GM19452 (cell line): ENCODE measurements around the gene SALL1.
A peak's percentile ranks its signal among the peaks of the same experiment; 100 is the strongest.

Experiments used
- ATAC-seq: cut with Tn5 transposase; IDR thresholded peaks from one replicate; pipeline ENCODE4 v1.9.1; 2021; ENCODE audit not compliant: unreplicated experiment

SALL1 gene

DNA sequence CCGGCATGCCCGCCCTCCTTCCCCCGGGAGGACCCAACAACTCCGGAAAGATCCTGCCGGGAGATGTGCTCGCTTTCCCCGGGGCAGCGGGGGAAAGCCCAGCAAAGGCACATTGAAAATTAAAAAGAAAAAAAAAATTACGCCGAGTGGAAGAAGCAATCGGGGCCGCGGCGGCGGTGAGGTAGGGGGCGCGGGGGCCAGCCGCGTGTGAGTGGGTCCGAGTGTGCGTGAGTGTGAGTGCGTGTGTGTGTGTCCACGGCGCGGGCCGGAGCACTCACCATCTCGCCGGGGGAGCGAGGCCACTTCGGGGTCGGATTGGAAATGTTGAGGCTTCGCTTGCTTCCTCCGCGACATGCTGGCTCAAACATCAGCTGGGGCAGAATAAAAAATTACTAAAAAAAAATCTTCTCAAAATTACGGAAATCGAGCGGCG is at the start of gene SALL1:
TSS of gene SALL1 (minus strand) at position 383 of the 433 bp plus-strand sequence. CDS start at position 354, 29 bp downstream.
- ATAC-seq, result no peak

DNA sequence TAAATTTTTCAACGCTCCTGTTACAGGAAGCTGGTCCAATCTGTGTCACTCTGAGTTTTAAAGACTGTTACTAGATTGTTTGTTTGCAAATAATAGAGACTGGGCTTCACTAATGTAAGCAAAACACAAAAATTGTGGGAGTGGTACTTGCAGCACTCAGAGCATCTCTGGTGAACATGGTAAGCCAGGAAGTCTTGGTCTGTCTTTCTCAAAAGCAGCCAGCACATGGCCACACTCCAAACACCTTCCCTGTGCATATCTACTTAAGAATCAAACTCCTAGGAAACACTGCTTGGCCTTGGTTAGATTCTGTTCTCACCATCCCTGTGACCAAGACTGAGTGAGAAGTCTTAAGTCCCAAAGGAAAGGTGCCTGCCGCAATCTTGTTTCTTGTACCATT is 49.7 kb upstream of the SALL1 start:
- no peak for ATAC-seq

DNA sequence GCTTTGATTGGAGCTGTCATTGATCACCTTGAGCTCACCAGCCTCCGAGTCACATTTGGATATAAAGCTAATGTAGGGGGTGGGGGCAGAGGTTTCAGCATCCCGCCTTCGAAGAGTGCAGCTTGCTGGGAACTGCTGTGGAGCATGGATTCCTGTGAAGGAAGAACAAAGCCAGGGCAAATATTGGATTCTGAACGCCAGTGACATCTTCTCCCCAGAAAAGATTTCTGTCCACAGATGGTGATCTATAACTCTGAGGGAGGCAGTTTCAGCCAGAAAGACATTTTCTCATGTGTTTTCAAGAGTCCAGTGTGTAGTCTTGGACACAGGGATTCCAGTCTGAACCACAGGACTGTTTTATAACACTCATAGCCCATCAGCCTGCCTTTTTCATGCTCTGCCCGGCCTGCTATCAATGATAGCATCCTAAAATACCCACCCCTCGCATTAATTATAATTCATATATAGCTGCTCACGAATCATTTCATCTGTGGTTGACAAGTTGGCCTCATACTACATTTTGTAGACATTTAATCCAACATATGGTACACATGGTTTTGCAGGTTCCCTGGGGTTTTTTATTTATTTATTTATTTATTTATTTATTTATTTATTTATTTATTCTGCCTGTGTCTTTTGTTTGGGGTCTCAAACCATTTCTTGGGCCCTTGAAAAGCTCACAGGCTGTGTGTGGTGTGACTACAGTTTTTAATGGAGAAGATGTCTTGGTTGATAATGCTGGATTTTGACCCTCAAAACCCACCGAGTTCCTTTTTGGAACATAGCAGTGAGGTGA is 47.1 kb upstream of the SALL1 start:
- ATAC-seq, result no peak

DNA sequence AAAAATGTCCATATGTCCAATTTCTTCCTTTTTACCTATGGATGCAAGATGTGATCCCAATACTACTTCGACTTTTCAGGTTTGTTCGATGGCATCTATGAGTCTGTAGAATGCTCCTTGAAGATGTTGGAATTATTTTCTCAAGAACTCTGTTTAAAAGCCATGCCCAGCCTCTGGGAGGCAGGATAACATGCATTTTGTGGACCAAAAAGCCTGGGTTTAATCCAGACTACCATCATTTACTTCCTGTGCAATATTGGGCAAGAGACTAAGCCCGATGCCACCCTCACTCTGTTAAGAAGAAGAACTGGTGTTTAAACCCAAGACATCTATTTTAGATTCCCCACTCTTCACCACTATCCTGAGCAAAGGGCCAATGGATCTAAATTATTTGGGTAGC is 42.8 kb upstream of the SALL1 start:
- no peak for ATAC-seq

DNA sequence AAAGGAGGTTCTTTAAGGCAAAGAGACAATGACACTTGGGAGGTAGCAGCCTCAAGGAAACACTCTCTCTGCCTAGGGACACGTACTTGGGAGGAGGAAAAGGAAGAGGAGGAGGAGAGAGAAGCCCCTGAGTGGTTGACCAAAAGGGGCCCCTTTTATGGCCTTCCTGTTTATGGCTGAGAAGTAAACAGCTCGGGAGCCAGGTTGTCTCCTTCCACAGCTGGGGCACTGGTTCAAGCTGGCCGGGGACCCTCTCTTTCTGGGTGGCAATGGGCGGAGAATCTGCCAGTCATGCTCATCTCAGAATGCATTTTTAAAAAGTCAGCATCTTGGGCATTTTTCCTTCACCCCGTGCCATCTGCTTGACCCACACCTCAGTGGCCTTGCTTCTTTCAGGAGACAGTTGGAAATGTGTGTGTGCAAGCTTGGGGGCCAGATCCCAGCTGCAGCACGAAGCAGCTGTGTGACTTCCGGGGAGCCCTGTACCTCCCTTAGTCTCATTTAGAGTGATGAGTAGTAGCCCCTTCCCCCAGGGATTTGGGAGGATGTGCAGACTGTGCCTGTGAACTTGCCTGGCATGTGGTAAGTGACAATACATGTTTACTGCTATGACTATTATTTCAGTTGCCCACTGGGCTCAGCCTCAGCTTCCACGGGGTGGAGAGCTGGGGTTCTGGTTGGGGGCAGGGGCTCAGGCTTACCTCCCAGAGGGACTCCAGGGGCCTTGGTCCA is 33.8 kb upstream of the SALL1 start:
- peak; percentile 70 for ATAC-seq

DNA sequence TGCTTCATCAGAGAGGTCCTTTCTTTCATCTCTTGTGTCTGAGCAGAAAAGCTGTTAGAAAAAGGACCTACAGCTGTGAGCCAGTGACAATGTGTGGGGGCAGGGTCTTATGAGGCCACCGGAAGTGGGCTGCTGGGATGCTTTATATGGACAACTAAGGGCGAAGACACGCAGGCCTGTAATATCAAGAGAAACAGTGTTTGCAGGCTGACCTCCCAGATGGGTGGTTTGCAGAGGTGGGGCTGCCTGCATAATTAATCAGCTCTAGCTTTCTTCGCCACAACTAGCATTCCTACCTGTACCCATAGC is 30.4 kb upstream of the SALL1 start:
- ATAC-seq, result no peak

DNA sequence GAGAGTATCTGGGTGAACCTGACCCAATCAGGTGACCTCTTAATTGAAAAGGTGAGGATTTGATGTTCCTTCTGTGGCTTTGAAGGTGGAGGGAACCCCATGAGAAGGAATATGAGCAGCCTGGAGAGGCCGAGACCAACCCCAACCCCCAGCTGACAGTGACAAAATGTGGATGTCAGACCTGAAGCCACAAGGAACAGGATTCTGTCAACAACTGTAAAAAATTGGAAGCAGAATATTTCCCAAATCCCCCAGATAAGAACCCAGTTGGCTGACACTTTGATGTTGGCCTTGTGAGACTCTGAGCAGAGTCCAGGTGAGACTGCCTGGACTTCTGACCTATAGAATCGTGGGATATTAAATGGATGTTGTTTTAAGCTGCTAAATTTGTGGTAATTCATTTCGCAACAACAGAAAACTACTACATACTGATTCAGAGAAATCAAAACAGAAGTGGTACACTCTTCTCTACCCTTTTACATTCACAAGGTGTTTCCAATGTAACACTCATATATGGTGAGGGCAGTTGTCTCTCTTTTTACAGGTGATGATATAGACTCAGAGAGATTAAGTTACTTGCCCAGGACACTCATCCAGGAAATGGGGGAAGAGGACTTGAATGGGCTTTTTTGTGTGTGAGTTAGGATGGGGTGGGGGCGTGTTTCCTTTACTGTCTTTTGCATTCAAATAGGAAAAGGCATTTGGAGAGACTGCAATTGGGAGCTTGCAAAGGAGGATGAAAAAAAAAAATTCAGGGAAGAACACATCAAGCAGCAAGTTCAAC is 29.8 kb upstream of the SALL1 start:
- no peak for ATAC-seq

DNA sequence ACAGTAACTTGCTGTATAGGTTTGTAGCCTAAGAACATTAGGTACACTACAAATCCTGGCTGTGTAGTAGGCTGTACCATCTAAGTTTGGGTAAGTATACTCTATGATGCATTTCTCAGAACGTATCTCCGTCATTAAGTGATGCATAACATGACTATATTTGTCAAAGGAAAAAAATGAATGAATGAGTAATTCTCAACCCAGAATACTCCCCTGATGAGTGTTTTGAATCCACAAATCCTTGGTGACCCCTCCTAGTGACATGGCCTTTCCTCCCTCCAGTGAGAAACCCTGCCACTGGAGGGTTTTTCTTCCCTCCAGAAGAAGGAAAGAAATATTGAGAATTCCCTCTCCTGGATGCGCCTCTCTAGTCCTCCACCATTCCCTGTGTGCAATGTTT is 24.0 kb upstream of the SALL1 start:
- no peak for ATAC-seq

DNA sequence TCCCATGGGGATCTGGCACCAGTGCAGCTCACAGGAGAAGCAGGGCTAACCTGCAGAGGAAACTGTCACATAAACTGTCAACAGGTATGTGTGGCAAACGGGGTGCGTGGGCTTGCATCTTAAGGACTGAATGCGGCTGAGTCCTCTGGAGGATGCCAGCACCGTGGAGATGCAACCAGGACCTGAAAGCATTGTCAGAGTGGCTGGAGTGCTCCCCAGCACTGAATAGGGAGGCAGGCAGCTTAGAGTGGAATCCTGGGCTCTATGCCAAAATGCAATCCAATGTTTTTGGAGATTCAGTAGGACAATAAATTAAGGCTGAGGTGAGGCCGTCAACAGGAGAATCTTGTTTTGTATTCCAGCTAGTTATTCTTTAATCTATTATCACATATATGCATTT is 21.3 kb upstream of the SALL1 start:
- no peak for ATAC-seq

DNA sequence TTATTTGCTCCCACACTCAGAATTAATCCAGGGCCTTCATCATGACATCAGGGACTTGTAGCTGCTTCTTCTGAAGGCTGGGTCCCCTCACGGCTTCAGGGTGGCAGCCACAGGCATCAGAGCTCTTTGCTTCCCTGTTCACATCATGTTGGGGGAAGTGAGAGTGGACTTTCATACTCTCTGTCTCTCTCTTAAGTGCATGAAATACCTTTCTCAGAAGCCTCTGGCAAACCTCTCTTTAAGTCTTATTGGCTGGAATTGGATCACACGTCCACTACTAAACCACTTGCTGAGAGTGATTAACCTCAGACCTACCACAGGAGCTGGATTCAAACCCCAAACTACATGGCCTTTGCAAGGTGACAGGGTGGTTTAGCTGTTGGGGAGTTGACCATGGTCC is 17.7 kb upstream of the SALL1 start:
- ATAC-seq, result no peak

DNA sequence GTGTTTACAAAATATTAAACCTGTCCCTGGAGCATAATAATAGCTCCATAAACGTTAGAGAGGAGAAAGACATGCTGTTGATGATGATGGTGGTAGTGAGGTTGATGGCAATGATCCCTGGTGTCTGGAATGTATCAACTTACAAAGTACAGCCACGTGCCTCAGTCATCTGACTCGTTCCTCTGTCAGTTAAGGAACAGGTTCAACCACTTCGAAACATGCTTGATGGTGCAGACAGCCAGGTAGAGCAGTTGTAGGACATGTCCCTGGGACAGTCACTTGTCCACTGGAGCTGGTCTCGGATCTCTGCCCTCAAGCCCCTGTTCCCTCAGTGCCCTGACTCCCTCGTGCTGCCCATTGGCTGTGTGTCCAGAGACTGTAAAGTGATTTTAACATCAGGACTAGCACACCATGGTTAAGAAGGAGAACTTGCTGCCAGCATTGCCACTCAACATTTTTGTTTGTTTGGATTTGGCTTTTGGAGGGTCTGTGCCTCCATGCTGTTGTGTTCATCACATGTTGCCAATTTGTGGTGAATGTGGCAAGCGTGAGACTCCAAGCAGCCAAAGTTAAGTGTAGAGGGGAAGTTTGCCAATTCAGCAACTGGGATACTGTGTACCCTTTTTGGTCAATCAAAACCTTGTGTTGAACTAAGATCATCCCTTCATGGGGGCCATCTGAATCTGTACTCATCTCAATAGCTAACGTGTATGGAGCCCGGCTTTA is 16.3 kb upstream of the SALL1 start:
- ATAC-seq, result no peak

DNA sequence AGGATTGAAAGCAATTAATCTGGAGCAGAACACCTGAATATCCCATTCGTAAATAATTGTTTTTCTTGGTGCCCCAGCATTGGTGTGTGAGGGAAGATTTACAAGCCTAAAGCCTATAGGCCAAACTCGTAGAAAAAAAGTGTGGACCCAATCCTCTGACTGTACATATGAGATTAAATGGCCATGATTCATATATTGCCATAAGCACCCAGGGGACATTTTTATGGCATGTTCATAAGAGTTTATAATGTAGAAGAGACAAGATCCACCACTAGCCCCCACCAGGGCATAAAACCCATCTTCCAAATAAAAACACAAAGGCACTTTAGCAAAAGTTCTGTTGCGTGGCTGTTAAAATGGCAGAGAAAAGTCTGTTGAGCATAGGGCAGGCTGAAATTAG is 15.5 kb upstream of the SALL1 start:
- ATAC-seq, result no peak

DNA sequence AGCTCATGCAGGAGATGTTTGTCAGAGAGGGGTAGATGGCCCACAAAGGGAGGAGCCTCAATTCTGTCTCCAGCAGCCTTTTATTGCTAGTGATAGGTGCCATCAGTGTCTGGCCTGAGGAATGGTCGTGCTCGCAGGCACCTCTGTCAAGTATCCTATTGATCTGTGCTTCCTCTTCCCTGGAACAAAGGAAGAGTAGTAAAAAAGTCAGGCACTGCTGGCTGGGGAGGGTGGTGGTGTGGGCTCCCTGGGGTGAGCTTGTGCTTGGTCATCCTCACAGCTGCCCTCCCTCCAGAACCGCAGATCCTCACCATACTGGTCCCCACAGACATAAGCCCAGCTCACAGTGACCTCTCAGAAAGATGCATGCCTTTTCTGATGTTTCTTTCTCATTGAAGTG is 15.0 kb upstream of the SALL1 start:
- ATAC-seq, result no peak

DNA sequence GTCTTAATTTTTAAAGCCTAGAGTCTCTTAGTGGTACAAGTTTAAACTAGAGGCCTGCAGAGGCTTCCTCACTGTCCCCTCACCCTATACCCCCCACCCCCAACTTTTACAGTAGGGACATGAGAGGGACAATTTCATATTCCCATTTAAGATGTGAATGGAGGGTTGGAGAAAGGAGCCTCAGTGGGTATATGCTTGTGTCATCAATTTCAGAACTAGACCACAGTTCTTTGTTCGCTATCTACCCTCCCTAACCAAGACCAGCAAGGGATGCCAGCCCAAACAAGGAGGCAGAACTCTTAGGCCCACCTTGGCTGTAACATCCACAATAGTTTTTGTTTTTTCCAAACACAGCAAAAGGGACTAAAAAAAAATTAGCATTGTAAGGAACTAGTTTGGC is 14.0 kb upstream of the SALL1 start:
- ATAC-seq, result no peak

DNA sequence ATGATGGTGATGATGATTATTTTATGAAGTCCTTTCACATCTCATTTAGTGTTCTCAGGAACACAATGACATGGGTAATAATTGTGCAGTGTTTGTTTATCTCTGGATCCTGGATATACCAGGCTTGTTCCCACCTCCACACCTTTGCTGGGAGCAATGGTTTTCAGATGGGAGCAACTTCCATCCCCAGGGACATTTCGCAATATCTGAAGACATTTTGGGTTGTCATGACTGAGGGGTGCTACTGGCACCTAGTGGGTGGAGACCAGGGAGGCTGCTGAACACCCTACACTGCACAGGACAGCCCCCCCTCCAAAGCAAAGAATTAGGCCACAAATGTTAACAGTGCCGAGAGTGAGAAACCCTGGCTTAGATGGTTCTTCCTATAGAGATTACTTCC is 13.5 kb upstream of the SALL1 start:
- no peak for ATAC-seq

DNA sequence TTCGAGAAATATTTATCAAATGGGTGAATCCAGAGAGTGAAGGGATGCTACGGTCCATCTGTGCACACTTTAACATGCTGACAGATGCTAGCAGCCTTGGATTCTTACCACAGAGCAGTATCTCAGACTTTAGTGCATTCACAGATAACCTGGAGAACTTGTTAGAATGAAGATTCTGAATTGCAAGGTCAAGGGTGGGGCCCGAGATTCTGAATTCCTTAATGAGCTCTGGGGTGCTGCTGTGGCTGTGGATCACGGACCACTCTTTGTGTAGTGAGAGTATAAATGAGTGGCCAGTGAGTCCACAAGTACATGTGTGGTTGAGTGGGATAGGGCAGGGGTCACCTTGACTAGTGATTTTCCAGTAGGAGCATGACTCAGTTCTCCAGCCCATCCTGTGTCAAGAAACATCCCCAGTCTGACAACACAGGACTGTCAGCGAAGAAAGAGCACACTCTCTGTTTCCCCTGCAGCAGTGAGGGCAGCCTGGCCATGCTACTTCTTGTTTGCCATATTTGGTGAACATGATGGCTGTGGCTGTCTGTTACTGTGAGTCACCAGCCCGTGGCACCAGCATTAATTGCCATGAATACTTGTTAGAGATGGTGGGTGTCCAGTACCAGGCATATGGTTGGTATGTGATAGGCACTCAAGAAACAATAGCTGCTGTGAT is 13.0 kb upstream of the SALL1 start:
- no peak for ATAC-seq

DNA sequence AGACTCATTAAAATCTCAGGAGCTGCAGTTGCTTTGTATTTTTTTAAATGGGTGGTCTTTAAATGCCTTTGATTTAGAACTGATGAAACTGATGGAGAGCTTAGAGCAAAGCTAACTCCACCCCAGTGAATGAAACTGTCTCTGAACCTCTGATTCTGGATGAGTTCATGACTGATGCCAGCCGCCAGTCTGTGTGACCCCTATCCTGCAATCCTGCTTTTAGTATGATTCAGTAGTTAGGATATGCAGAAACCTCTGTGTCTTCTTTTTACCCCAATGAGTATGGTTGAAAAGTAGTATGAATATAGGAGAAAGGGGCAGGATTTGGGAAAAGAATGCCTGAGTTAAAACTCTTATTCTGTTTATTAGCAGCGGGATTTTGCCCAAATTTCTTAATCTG is 12.3 kb upstream of the SALL1 start:
- ATAC-seq, result no peak

DNA sequence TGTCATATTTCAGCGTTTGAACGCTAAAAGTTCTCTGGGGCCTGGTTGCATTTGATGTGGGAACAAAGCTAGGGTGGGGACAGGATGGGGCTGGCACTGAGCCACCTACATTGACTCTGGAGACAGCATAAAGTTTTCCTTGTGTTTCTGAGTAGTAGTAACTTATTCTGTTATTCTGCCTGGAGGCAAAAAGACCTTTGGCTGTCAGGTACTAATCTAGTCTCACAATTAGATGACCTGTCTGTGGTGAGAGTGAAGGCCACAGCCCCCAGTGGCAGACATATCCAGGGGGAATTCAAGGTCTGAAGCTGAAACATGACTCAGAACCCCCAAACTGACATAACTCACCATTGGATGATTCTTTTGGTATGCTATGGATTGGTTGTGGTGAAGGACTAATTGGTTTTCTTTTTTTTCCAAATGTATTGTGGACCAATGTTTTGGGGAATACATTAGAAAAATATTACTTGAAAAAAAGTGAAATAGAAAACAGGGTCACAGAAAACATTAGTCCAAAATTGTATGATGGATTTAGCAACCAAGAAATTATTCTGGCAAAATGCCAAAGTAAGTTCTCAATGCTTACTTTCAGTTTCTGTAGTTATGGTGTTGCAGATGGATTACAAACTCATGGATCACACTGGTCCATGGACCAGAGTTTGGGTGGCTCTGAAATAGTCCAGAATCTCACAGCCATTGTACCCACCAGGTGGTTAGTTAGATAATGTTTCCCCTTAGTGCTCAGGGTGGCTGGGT is 10.5 kb upstream of the SALL1 start:
- ATAC-seq, result no peak

DNA sequence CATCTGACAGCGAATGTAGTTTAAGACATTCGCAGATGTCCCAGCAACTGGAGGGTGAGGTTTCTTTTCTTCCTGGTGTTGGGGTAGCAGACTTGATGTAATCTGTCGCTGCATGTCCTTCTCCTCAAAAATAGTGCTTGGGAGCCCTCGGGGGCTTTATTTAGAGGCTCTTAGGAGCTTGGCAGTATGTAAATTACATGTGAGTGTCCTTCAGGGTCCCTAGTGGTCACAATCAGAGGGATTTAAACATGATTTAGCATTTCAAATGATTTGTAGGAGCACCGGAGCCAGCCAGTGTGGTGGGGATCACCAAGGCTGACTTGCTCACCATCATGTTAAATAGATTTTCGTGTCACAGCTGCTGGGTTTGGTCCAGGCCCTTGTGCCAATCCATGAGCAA is 8.8 kb upstream of the SALL1 start:
- no peak for ATAC-seq

DNA sequence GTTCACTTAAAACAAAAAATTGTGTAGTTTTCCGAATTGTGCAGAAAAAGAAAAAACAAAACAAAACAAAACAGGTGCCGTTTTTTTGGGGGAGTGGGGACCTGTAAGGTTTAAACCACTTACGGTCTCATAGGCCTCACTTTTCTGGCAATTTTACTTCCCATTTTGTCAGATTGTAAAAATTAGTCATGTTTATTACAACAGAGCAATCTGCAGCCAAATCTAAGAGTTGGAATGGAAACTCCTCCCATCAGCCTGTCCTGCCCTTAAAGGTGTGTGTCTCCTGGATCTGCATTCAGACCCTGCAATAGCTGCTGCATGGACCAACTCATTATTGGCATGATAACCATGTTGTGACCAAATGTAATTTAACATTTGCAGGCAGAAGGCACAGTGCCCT is 8.2 kb upstream of the SALL1 start:
- no peak for ATAC-seq
